GM12878 (cell line): ENCODE measurements around the gene ERBB3. TPM values are rescaled to one million over a fixed set of nuclear protein-coding genes. Genes with fewer than 3 reads are reported as not detected.

Experiments
- ASH2L ChIP-seq: fragments of 300-600, 200-600 bp; sonication (generic); IDR thresholded peaks from 2 replicates; pipeline ENCODE4 v1.6.1; 2017; ENCODE audit warnings: low read depth, mild to moderate bottlenecking, borderline replicate concordance
- ATF3 ChIP-seq: IDR thresholded peaks from 2 replicates; pipeline ENCODE4 v1.6.1; 2011; ENCODE audit warnings: low read depth, mild to moderate bottlenecking, low read length, moderate library complexity, borderline replicate concordance; ENCODE audit errors: extremely low read depth
- DPF2 ChIP-seq: fragments of 450-650 bp; IDR thresholded peaks from 2 replicates; pipeline ENCODE4 v1.6.1; 2017; ENCODE audit warnings: mild to moderate bottlenecking
- NR2F1 ChIP-seq: fragments of 450-650 bp; conservative IDR thresholded peaks from 2 replicates; pipeline ENCODE4 v1.6.1; 2017; ENCODE audit warnings: mild to moderate bottlenecking
- RAD21 ChIP-seq: IDR thresholded peaks from 2 replicates; pipeline ENCODE4 v1.6.1; 2011; ENCODE audit warnings: mild to moderate bottlenecking, low read depth, low read length, moderate library complexity; ENCODE audit not compliant: insufficient read depth
- RAD51 ChIP-seq: fragments of 450-650 bp; IDR thresholded peaks from 2 replicates; pipeline ENCODE4 v1.6.1; 2016; ENCODE audit warnings: moderate library complexity, mild to moderate bottlenecking, inconsistent platforms
- RB1 ChIP-seq: fragments of 450-650 bp; formaldehyde crosslinking; IDR thresholded peaks from 2 replicates; pipeline ENCODE4 v1.6.1; 2017; ENCODE audit warnings: mild to moderate bottlenecking, borderline replicate concordance
- SKIL ChIP-seq: fragments of 450-650 bp; IDR thresholded peaks from 2 replicates; pipeline ENCODE4 v1.6.1; 2017; ENCODE audit warnings: mild to moderate bottlenecking, low read depth, inconsistent platforms; ENCODE audit not compliant: poor library complexity, severe bottlenecking
- SMAD1 ChIP-seq: fragments of 450-650 bp; IDR thresholded peaks from 2 replicates; pipeline ENCODE4 v1.6.1; 2018; ENCODE audit warnings: mild to moderate bottlenecking, low read depth; ENCODE audit not compliant: partially characterized antibody
- SMARCA5 ChIP-seq: fragments of 450-650 bp; IDR thresholded peaks from 2 replicates; pipeline ENCODE4 v1.6.1; 2017; ENCODE audit warnings: mild to moderate bottlenecking
- SMC3 ChIP-seq: IDR thresholded peaks from 2 replicates; pipeline ENCODE4 v1.6.1; 2011; ENCODE audit warnings: low read length, improper control_type of control experiment, borderline replicate concordance
- TAF1 ChIP-seq: IDR thresholded peaks from 2 replicates; pipeline ENCODE4 v1.6.1; 2011; ENCODE audit warnings: mild to moderate bottlenecking, low read depth, low read length, borderline replicate concordance
- TBL1XR1 ChIP-seq: IDR thresholded peaks from 2 replicates; pipeline ENCODE4 v1.6.1; 2012; ENCODE audit warnings: low read depth, low read length, improper control_type of control experiment
- USF1 ChIP-seq: IDR thresholded peaks from 2 replicates; pipeline ENCODE4 v1.6.1; 2011; ENCODE audit warnings: borderline replicate concordance, low read depth, mild to moderate bottlenecking, moderate library complexity, mixed read lengths, low read length; ENCODE audit not compliant: insufficient read depth; ENCODE audit errors: extremely low read length
- YY1 ChIP-seq: IDR thresholded peaks from 2 replicates; pipeline ENCODE4 v1.6.1; 2011; ENCODE audit warnings: low read depth, mild to moderate bottlenecking, low read length
- ZNF217 ChIP-seq: fragments of 450-650 bp; IDR thresholded peaks from 2 replicates; pipeline ENCODE4 v1.6.1; 2017; ENCODE audit warnings: antibody characterized with exemption, mild to moderate bottlenecking
- polyA plus RNA-seq, 11 experiments: library from polyadenylated mRNA; depleted of rRNA in 4 of 11; unstranded in 6 of 11; stranded (reverse) in 5 of 11; fragments of >200 nt; fragmentation: Nextera tagmentation in 4 of 11; fragmentation: Illumina TruSeq in 1 of 11; extraction: Ambion mirVana in 4 of 11; extraction: Trizol in 1 of 11; gene quantifications; 1 replicate in 1 of 11; 2 replicates in 10 of 11; pipeline versions ENCODE4 v1.2.1 to v1.2.3, GENCODE V29; 2011 to 2016; ENCODE audit warnings: inconsistent platforms in 2 of 11, missing spikeins in 2 of 11, low read depth in 1 of 11
- total RNA-seq, 4 experiments: library from RNA; depleted of rRNA in 3 of 4; stranded (reverse); fragments of >200 nt in 3 of 4; fragmentation: Illumina TruSeq in 1 of 4; extraction: Trizol in 1 of 4; gene quantifications; 2 replicates each; pipeline versions ENCODE4 v1.2.1 to v1.2.3, GENCODE V29; 2013 to 2021
- TF ChIP-seq, protein P1 (sequence below): fragments of 450-650 bp; IDR thresholded peaks from 2 replicates; pipeline ENCODE4 v1.6.1; 2017; ENCODE audit warnings: mild to moderate bottlenecking, moderate library complexity

ERBB3 gene
- total and polyA plus RNA-seq, 10 of the 15 experiments (the other 5 are each of a cell fraction or from before 2014, with no cell fraction given) = 0.03 to 0.72 (median 0.04) TPM; not detected in 5

DNA sequence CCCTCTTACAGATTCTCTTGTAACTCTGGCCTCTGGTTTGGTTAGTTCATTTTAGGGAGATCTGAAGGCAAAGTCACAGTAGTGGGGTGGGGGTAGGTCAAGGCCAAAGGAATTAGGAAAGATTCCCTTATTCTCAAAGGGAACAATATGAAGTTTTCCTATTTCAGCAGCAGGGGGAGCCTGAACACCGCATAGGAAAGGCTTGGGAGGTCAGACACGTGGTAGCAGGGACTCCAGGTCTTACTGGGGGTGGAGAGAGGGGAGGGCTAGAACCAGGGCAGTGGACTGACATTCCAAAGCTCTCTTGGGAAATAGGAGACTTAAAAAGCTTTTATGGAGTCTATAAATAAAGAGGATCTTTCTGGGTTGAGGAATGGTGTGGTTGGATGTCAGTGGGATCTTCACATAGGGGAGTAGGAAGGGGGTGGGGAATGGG lies 39.4 kb downstream of the ERBB3 start (continued):
- peak; percentile 46; the same call in 1 of the 2 replicates for TF ChIP-seq ATF3
- TF ChIP-seq SMC3 = peak; percentile 53
- TF ChIP-seq TBL1XR1 = no peak
- peak; percentile 91 for TF ChIP-seq RAD21
- TF ChIP-seq SMARCA5 = 0 out of 2 replicates have a peak, but pooled peaks have one; percentile 28
- TF ChIP-seq RAD51 = peak; percentile 90
- TF ChIP-seq TAF1 = no peak
- peak; percentile 13 for TF ChIP-seq SKIL
- TF ChIP-seq NR2F1 = peak; percentile 60
- TF ChIP-seq ZNF217 = no peak
- peak; percentile 51; the same call in 1 of the 2 replicates for TF ChIP-seq YY1
- peak; percentile 73 for TF ChIP-seq USF1
- TF ChIP-seq RB1 = peak; percentile 29; the same call in 1 of the 2 replicates
- no peak for TF ChIP-seq SMAD1
- no peak for TF ChIP-seq ASH2L
- TF ChIP-seq, protein P1, sequence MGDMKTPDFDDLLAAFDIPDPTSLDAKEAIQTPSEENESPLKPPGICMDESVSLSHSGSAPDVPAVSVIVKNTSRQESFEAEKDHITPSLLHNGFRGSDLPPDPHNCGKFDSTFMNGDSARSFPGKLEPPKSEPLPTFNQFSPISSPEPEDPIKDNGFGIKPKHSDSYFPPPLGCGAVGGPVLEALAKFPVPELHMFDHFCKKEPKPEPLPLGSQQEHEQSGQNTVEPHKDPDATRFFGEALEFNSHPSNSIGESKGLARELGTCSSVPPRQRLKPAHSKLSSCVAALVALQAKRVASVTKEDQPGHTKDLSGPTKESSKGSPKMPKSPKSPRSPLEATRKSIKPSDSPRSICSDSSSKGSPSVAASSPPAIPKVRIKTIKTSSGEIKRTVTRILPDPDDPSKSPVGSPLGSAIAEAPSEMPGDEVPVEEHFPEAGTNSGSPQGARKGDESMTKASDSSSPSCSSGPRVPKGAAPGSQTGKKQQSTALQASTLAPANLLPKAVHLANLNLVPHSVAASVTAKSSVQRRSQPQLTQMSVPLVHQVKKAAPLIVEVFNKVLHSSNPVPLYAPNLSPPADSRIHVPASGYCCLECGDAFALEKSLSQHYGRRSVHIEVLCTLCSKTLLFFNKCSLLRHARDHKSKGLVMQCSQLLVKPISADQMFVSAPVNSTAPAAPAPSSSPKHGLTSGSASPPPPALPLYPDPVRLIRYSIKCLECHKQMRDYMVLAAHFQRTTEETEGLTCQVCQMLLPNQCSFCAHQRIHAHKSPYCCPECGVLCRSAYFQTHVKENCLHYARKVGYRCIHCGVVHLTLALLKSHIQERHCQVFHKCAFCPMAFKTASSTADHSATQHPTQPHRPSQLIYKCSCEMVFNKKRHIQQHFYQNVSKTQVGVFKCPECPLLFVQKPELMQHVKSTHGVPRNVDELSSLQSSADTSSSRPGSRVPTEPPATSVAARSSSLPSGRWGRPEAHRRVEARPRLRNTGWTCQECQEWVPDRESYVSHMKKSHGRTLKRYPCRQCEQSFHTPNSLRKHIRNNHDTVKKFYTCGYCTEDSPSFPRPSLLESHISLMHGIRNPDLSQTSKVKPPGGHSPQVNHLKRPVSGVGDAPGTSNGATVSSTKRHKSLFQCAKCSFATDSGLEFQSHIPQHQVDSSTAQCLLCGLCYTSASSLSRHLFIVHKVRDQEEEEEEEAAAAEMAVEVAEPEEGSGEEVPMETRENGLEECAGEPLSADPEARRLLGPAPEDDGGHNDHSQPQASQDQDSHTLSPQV = no peak
- TF ChIP-seq DPF2 = no peak
